ENCODE measurements around the gene LINC01488.

Gene LINC01488

GRCh38 chr11:69470793-69471728 is 10.4 kb upstream of the LINC01488 start:
- no peaks in the 10 kb centered on the region; the same call in 1 of the 2 replicates for H3K9me3 ChIP-seq
- no peaks in the 10 kb centered on the region for H3K36me3 ChIP-seq
- TF ChIP-seq, protein P1, sequence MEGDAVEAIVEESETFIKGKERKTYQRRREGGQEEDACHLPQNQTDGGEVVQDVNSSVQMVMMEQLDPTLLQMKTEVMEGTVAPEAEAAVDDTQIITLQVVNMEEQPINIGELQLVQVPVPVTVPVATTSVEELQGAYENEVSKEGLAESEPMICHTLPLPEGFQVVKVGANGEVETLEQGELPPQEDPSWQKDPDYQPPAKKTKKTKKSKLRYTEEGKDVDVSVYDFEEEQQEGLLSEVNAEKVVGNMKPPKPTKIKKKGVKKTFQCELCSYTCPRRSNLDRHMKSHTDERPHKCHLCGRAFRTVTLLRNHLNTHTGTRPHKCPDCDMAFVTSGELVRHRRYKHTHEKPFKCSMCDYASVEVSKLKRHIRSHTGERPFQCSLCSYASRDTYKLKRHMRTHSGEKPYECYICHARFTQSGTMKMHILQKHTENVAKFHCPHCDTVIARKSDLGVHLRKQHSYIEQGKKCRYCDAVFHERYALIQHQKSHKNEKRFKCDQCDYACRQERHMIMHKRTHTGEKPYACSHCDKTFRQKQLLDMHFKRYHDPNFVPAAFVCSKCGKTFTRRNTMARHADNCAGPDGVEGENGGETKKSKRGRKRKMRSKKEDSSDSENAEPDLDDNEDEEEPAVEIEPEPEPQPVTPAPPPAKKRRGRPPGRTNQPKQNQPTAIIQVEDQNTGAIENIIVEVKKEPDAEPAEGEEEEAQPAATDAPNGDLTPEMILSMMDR (IDR thresholded peaks at IDR 0.05; ENCODE audit: low read depth, low read length) = no peak
- no peaks in the 10 kb centered on the region for H3K4me1 ChIP-seq
- no peaks in the 10 kb centered on the region for H3K27me3 ChIP-seq
- H3K4me3 ChIP-seq (ENCODE audit: low read depth, low read length) = no peak overlapping the region
- DNase-seq = no peak

DNA sequence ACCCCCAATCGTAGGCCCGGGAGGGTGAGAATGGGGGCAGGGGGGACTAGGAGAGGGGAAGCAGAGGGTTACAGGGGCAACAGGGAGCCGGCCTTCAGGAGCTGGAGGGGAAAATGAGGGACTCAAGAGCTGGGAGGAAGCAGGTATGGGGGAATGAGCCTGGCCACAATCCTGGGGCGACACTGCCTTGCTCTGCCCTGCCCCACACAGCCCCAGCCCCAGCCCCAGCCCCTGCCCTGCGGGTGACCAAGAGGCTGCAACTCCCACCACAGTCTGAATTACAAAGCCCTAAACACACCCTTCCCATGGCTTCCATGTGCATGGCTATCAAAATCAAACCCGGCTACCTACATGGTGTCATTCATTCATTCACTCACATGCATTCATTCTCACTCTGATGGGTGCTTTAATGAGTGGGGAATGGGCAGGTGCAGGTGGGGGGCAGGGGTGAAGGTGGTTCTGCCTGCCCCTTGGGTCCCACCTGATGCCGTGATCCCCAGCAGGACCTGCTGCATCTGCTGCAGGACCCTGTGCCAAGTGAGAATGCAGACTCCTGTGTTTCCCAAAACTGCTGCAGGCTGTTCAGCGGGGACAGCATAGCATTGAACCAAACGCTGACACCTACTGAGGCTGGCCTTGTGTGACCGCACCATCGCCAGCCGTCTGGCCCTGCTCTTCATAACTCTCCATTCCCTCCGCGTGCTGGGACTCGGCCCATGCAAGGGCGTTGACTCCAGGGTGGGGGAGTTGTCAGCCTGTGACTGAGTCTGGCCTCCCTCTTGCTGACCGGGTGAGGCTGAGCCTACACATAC is 9.5 kb upstream of the LINC01488 start:
- no peak for DNase-seq
- TF ChIP-seq, protein P1 (IDR thresholded peaks at IDR 0.05; ENCODE audit: low read depth, low read length) = no peak
- Histone ChIP-seq H3K4me3 (ENCODE audit: low read depth, low read length) (no peak overlapping the region), H3K36me3 (no peaks in the 10 kb centered on the region), H3K9me3 (no peaks in the 10 kb centered on the region; the same call in 1 of the 2 replicates), H3K27me3 (no peaks in the 10 kb centered on the region), H3K4me1 (no peaks in the 10 kb centered on the region)

GRCh38 chr11:69472541-69473275 is 8.8 kb upstream of the LINC01488 start:
- no peaks in the 10 kb centered on the region for H3K4me1 ChIP-seq
- no peaks in the 10 kb centered on the region for H3K27me3 ChIP-seq
- no peak for DNase-seq
- H3K36me3 ChIP-seq = no peaks in the 10 kb centered on the region
- H3K9me3 ChIP-seq = no peaks in the 10 kb centered on the region; the same call in 1 of the 2 replicates
- H3K4me3 ChIP-seq (ENCODE audit: low read depth, low read length) = no peak overlapping the region
- TF ChIP-seq, protein P1 (IDR thresholded peaks at IDR 0.05; ENCODE audit: low read depth, low read length) = no peak

GRCh38 chr11:69473276-69473845 is 8.1 kb upstream of the LINC01488 start:
- H3K4me1 ChIP-seq = no peaks in the 10 kb centered on the region
- no peaks in the 10 kb centered on the region for H3K27me3 ChIP-seq
- no peaks in the 10 kb centered on the region for H3K36me3 ChIP-seq
- no peak overlapping the region for H3K4me3 ChIP-seq (ENCODE audit: low read depth, low read length)
- DNase-seq = no peak
- TF ChIP-seq, protein P1 (IDR thresholded peaks at IDR 0.05; ENCODE audit: low read depth, low read length) = no peak
- no peaks in the 10 kb centered on the region; the same call in 1 of the 2 replicates for H3K9me3 ChIP-seq

- TF ChIP-seq, protein P1 (IDR thresholded peaks at IDR 0.05; ENCODE audit: low read depth, low read length) = no peak
- no peaks in the 10 kb centered on the region; the same call in 1 of the 2 replicates for H3K9me3 ChIP-seq
- DNase-seq = no peak
- H3K4me1 ChIP-seq = no peaks in the 10 kb centered on the region
- no peaks in the 10 kb centered on the region for H3K36me3 ChIP-seq
- H3K27me3 ChIP-seq = no peaks in the 10 kb centered on the region
- H3K4me3 ChIP-seq (ENCODE audit: low read depth, low read length) = no peak overlapping the region
Observed at GRCh38 chr11:69474736-69475135, 6.7 kb upstream of the LINC01488 start.
